ENCODE data around the gene ASAP3.

Gene ASAP3

DNA sequence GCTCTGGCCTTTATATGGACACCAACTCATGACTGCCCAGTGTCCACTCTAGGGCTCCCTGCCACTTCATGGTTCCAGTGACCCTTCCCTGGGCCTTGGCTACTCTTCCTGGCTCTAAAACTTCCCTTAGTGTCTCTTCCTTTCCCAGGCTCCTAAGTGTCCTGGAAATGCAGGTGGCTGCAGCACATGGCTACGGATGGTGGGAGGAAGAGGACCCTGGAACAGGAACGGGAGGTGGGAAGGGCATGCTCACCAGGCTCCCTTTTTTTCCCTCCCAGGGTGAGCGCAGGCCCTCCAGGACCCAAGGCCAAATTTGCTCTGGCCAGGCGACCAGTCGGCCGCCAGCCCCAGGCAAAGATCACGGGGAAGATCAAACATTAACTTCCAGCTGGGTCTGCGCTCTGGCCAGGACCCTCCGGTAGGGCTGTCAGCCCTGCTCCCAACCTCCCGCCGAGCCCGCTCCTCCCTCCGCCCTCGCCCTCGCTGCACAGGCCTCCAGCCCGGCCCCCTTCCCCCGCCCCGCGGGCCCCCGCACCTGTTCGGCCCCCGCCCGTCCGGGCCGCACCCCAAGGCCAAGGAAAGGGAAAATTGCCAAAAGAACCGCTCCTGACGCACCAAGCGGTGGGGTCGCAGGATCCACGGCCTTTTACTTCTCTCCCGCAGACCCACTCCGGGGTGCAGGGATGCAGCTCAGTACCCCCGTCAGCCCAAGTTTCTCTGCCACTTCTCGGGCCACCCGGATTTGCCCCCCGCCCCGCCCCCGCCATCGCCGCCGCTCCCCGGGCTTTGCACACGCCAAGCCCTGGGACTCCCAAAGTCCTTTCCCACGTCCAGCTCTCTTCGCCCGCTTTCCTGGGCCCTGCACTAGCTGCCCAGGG lies 60.3 kb downstream of the ASAP3 start:
- TF ChIP-seq, protein P1, sequence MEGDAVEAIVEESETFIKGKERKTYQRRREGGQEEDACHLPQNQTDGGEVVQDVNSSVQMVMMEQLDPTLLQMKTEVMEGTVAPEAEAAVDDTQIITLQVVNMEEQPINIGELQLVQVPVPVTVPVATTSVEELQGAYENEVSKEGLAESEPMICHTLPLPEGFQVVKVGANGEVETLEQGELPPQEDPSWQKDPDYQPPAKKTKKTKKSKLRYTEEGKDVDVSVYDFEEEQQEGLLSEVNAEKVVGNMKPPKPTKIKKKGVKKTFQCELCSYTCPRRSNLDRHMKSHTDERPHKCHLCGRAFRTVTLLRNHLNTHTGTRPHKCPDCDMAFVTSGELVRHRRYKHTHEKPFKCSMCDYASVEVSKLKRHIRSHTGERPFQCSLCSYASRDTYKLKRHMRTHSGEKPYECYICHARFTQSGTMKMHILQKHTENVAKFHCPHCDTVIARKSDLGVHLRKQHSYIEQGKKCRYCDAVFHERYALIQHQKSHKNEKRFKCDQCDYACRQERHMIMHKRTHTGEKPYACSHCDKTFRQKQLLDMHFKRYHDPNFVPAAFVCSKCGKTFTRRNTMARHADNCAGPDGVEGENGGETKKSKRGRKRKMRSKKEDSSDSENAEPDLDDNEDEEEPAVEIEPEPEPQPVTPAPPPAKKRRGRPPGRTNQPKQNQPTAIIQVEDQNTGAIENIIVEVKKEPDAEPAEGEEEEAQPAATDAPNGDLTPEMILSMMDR (conservative IDR thresholded peaks at IDR 0.05; ENCODE audit: low read depth, low read length): no peak
- Histone ChIP-seq H4K20me1 (ENCODE audit: insufficient read depth) (no peaks in the 10 kb centered on the region), H3K36me3 (ENCODE audit: insufficient read depth) (no peaks in the 10 kb centered on the region), H3K79me2 (ENCODE audit: insufficient read depth, low read depth) (no peaks in the 10 kb centered on the region), H3K9ac (no peak overlapping the region; the same call in 1 of the 2 replicates), H3K4me3 (IDR thresholded peaks at IDR 0.05; ENCODE audit: insufficient read depth, low read depth, low read length) (no peak overlapping the region), H2AFZ (ENCODE audit: low read depth) (no peak overlapping the region), H3K27ac (no peak overlapping the region), H3K4me2 (no peak overlapping the region; the same call in 1 of the 2 replicates), H3K27me3 (ENCODE audit: insufficient read depth, low read depth) (no peaks in the 10 kb centered on the region), H3K4me1 (ENCODE audit: low read depth, poor library complexity, severe bottlenecking) (peaks cover 4% of the 10 kb centered on the region)

DNA sequence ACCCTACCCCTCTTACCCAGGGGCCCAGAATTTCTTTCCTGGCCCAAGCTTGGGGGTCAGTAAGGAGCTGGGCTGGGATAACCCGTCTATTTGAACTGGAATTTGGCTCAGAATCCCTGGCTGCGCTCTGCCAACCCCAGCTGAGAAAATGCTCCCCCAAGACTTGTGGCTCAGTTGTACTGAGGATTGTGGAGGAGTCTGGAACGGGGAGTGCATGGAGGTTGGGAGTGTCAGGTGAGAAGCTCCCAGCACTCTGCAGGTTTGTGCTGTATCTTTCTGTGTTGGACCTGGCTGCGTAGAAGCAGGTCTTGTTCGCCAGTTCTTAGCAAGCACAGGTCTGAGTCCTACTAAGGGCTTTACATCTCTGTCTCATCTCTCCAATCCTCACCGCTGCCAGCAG lies 61.0 kb downstream of the ASAP3 start:
- no peak overlapping the region for H3K4me3 ChIP-seq (IDR thresholded peaks at IDR 0.05; ENCODE audit: insufficient read depth, low read depth, low read length)
- no peaks in the 10 kb centered on the region for H3K36me3 ChIP-seq (ENCODE audit: insufficient read depth)
- peaks cover 4% of the 10 kb centered on the region for H3K4me1 ChIP-seq (ENCODE audit: low read depth, poor library complexity, severe bottlenecking)
- H2AFZ ChIP-seq (ENCODE audit: low read depth): no peak overlapping the region
- TF ChIP-seq, protein P1 (conservative IDR thresholded peaks at IDR 0.05; ENCODE audit: low read depth, low read length): no peak
- no peak overlapping the region for H3K9ac ChIP-seq
- no peaks in the 10 kb centered on the region for H4K20me1 ChIP-seq (ENCODE audit: insufficient read depth)
- no peaks in the 10 kb centered on the region for H3K79me2 ChIP-seq (ENCODE audit: insufficient read depth, low read depth)
- no peak overlapping the region for H3K4me2 ChIP-seq
- no peaks in the 10 kb centered on the region for H3K27me3 ChIP-seq (ENCODE audit: insufficient read depth, low read depth)
- H3K27ac ChIP-seq: no peak overlapping the region

DNA sequence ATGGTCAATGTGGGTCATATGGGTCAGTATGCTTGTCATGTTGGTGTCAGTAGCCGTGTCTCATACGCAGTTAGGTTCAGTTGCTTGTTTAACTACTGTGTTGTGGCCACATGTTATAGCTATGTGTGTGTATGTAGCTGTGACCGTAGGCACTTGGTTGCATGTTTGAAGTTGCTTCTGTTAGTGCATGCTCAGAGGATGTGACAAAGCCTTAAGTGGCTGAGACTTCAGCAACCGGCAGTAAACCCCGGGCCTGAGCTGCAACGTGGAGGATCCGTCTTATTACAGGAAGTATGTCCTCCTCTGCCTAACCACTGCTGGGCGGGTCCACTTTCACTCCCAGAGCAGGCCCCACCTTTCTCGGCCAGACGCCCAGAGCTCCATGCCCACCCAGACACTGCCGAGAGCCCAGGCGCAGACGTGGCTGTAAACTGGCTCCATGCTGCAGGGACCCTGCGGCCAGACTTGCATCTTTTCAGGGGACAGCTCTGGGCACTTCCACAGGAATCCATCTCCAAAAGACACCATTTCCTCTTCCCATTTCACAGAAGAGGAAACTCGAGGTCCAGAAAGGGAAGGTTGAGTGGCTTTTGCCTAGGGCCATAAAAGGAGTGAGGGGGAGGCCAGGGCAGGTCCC lies 61.6 kb downstream of the ASAP3 start:
- Histone ChIP-seq H3K4me3 (IDR thresholded peaks at IDR 0.05; ENCODE audit: insufficient read depth, low read depth, low read length) (no peak overlapping the region), H3K27ac (no peak overlapping the region), H3K79me2 (ENCODE audit: insufficient read depth, low read depth) (no peaks in the 10 kb centered on the region), H2AFZ (ENCODE audit: low read depth) (no peak overlapping the region), H3K9ac (no peak overlapping the region), H3K4me2 (no peak overlapping the region), H3K4me1 (ENCODE audit: low read depth, poor library complexity, severe bottlenecking) (peaks cover 4% of the 10 kb centered on the region), H3K27me3 (ENCODE audit: insufficient read depth, low read depth) (no peaks in the 10 kb centered on the region), H3K36me3 (ENCODE audit: insufficient read depth) (no peaks in the 10 kb centered on the region), H4K20me1 (ENCODE audit: insufficient read depth) (no peaks in the 10 kb centered on the region)
- TF ChIP-seq, protein P1 (conservative IDR thresholded peaks at IDR 0.05; ENCODE audit: low read depth, low read length): no peak

DNA sequence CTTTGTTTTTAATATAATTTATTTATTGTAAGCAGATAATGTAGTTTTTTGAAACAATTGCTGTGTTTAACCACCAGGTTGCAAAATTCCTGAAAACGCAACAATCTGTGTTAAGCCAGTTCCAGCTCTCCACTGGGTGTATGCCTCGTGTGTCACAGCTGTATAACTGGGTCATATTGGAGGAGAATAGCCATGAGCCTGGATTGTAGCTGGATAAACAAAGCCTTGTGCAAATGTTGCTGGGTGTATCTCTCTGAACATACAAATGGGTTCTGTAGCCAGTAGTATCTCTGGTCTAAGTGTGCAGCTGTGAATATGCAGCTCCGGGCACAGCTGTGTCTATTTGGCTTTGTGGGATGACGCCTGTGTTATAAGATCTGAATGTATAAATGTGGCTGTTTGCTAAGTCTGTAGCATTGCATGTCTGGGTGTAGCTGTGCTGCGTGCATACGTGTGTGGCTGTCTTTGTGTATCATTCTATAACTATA lies 62.2 kb downstream of the ASAP3 start:
- no peak overlapping the region for H3K4me2 ChIP-seq
- H3K79me2 ChIP-seq (ENCODE audit: insufficient read depth, low read depth): no peaks in the 10 kb centered on the region
- no peaks in the 10 kb centered on the region for H4K20me1 ChIP-seq (ENCODE audit: insufficient read depth)
- peaks cover 4% of the 10 kb centered on the region for H3K4me1 ChIP-seq (ENCODE audit: low read depth, poor library complexity, severe bottlenecking)
- no peaks in the 10 kb centered on the region for H3K36me3 ChIP-seq (ENCODE audit: insufficient read depth)
- no peak overlapping the region for H3K9ac ChIP-seq
- TF ChIP-seq, protein P1 (conservative IDR thresholded peaks at IDR 0.05; ENCODE audit: low read depth, low read length): no peak
- no peak overlapping the region for H3K27ac ChIP-seq
- no peaks in the 10 kb centered on the region for H3K27me3 ChIP-seq (ENCODE audit: insufficient read depth, low read depth)
- no peak overlapping the region for H2AFZ ChIP-seq (ENCODE audit: low read depth)
- no peak overlapping the region for H3K4me3 ChIP-seq (IDR thresholded peaks at IDR 0.05; ENCODE audit: insufficient read depth, low read depth, low read length)

All from KMS-11 (cell line).